ENCODE results near the gene MAGOH.

DNA sequence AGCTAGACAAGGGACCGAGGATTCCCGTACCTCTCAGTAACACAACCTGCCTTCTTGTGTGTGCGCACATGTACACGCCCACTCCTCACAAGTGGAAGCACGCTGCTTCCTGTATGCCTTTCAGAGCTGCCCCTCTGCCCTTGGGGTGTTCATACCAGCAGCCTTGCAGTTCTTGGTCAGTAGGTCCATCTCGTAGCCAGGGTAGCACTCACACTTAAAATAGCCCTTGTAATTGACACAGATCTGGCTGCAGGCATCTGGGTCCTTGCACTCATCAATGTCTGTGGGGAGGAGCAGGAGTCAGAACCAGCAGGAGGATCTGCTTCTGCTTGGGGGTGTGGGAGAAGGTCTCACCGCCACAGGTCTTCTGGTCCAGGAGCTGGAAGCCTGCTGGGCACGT, 32.6 kb upstream of the MAGOH start:
- no peak for TF ChIP-seq SREBF2 (CRISPR knock-in tag; IDR thresholded peaks at IDR 0.05)
- no peak for TF ChIP-seq HDAC6 (IDR thresholded peaks at IDR 0.05; ENCODE audit: low read depth, low read length)
- no peak for TF ChIP-seq NFYB (IDR thresholded peaks at IDR 0.05; ENCODE audit: extremely low read depth, insufficient read length)
- no peak for TF ChIP-seq GTF2F1 (IDR thresholded peaks at IDR 0.05; ENCODE audit: low read depth, low read length)
- no peak for TF ChIP-seq JUN (IDR thresholded peaks at IDR 0.05; ENCODE audit: borderline replicate concordance, low read depth, low read length)
- TF ChIP-seq JUN (CRISPR knock-in tag; IDR thresholded peaks at IDR 0.05; ENCODE audit: borderline replicate concordance), result no peak

Data from K562 (cell line).